ENCODE results near the gene NIM1K. TPM values are rescaled to one million over a fixed set of nuclear protein-coding genes. Genes with fewer than 3 reads are reported as not detected.
"Not testable (repeated sequence)": the region's sequence is repeated elsewhere in the genome, so short reads cannot be mapped to it uniquely, and the experiment has no call there.

NIM1K gene
- total RNA-seq, 1 experiment from 2014 or later, result 0.26 TPM

GRCh38 chr5:43174586-43174985 lies 17.4 kb upstream of the NIM1K start:
- Histone ChIP-seq H3K4me1 (replicated peaks; ENCODE audit: insufficient read depth) (no peaks in the 10 kb centered on the region), H3F3A (ENCODE audit: insufficient read depth, low read depth) (0 out of 2 replicates have a peak, but pooled peaks cover 8% of the 10 kb centered on the region), H3K79me2 (ENCODE audit: low read depth) (no peaks in the 10 kb centered on the region), H2AFZ (no peak overlapping the region), H3K27ac (no peak overlapping the region), H3K27me3 (ENCODE audit: insufficient read depth, low read depth) (no peaks in the 10 kb centered on the region), H3K4me3 (no peak overlapping the region), H3K9me3 (ENCODE audit: insufficient read depth, low read depth) (no peaks in the 10 kb centered on the region), H4K20me1 (ENCODE audit: insufficient read depth) (peaks cover 5% of the 10 kb centered on the region), H3K9me2 (ENCODE audit: insufficient read depth) (no peaks in the 10 kb centered on the region), H3K36me3 (ENCODE audit: low read depth) (peaks cover 22% of the 10 kb centered on the region), H3K4me2 (no peak overlapping the region)
- no TSS peak for BruUV-seq (replicated peaks)
- no peak for DNase-seq
- ChIA-PET CTCF (no interaction called here), POLR2A (ENCODE audit: unreplicated experiment) (no interaction called here)
- TF ChIP-seq CTCF (conservative IDR thresholded peaks at IDR 0.05) (no peak), EZH2 (IDR thresholded peaks at IDR 0.05; ENCODE audit: low read depth) (no peak)
- intact Hi-C loops (cut with micrococcal nuclease; ENCODE audit: unreplicated experiment), result no loop called here

GRCh38 chr5:43179836-43180235 lies 12.2 kb upstream of the NIM1K start:
- Histone ChIP-seq H3K4me2 (no peak overlapping the region), H3K4me3 (no peak overlapping the region), H3K27me3 (ENCODE audit: insufficient read depth, low read depth) (no peaks in the 10 kb centered on the region), H3K79me2 (ENCODE audit: low read depth) (no peaks in the 10 kb centered on the region), H2AFZ (no peak overlapping the region), H3K4me1 (replicated peaks; ENCODE audit: insufficient read depth) (no peaks in the 10 kb centered on the region), H3K9me3 (ENCODE audit: insufficient read depth, low read depth) (no peaks in the 10 kb centered on the region), H3F3A (ENCODE audit: insufficient read depth, low read depth) (0 out of 2 replicates have a peak, but pooled peaks cover 14% of the 10 kb centered on the region), H3K27ac (no peak overlapping the region; the same call in 1 of the 2 replicates), H3K9me2 (ENCODE audit: insufficient read depth) (no peaks in the 10 kb centered on the region), H3K36me3 (ENCODE audit: low read depth) (peaks cover 7% of the 10 kb centered on the region; the same call in 1 of the 2 replicates), H4K20me1 (ENCODE audit: insufficient read depth) (peaks cover 5% of the 10 kb centered on the region)
- TF ChIP-seq EZH2 (IDR thresholded peaks at IDR 0.05; ENCODE audit: low read depth) (no peak), CTCF (conservative IDR thresholded peaks at IDR 0.05) (no peak)
- ChIA-PET POLR2A (ENCODE audit: unreplicated experiment) (interaction anchor here (0.7 kb wide), 2 partner anchors 171 to 460 kb away, joined by 4 read pairs; no protein-coding TSS in a partner anchor), CTCF (no interaction called here)
- no peak for DNase-seq
- TSS peak; percentile 12 for BruUV-seq (replicated peaks)
- intact Hi-C loops (cut with micrococcal nuclease; ENCODE audit: unreplicated experiment), result no loop called here

GRCh38 chr5:43182421-43182820 lies 9.6 kb upstream of the NIM1K start:
- BruUV-seq (replicated peaks), result no TSS peak
- Histone ChIP-seq H3K27ac (no peak overlapping the region), H3K4me3 (no peak overlapping the region), H2AFZ (no peak overlapping the region), H4K20me1 (ENCODE audit: insufficient read depth) (peaks cover 5% of the 10 kb centered on the region; the same call in 1 of the 2 replicates), H3F3A (ENCODE audit: insufficient read depth, low read depth) (0 out of 2 replicates have a peak, but pooled peaks cover 10% of the 10 kb centered on the region), H3K79me2 (ENCODE audit: low read depth) (no peaks in the 10 kb centered on the region), H3K9me3 (ENCODE audit: insufficient read depth, low read depth) (no peaks in the 10 kb centered on the region), H3K27me3 (ENCODE audit: insufficient read depth, low read depth) (no peaks in the 10 kb centered on the region), H3K36me3 (ENCODE audit: low read depth) (no peaks in the 10 kb centered on the region), H3K4me2 (no peak overlapping the region), H3K9me2 (ENCODE audit: insufficient read depth) (no peaks in the 10 kb centered on the region), H3K4me1 (replicated peaks; ENCODE audit: insufficient read depth) (no peaks in the 10 kb centered on the region)
- ChIA-PET POLR2A (ENCODE audit: unreplicated experiment) (no interaction called here), CTCF (interaction anchor here (0.6 to 0.7 kb wide), 2 partner anchors 240 to 273 kb away, joined by 3 to 4 read pairs; no protein-coding TSS in a partner anchor)
- DNase-seq, result no peak
- intact Hi-C loops (cut with micrococcal nuclease; ENCODE audit: unreplicated experiment), result no loop called here
- no peak for TF ChIP-seq CTCF (conservative IDR thresholded peaks at IDR 0.05)
- TF ChIP-seq EZH2 (IDR thresholded peaks at IDR 0.05; ENCODE audit: low read depth), result no peak

- intact Hi-C loops (cut with micrococcal nuclease; ENCODE audit: unreplicated experiment); DNase-seq; H3K27me3 ChIP-seq (ENCODE audit: insufficient read depth, low read depth); H4K20me1 ChIP-seq (ENCODE audit: insufficient read depth); H3K4me2 ChIP-seq; POLR2A ChIA-PET (ENCODE audit: unreplicated experiment); H3K9me3 ChIP-seq (ENCODE audit: insufficient read depth, low read depth); H3K9me2 ChIP-seq (ENCODE audit: insufficient read depth); BruUV-seq (replicated peaks); H2AFZ ChIP-seq; H3K4me3 ChIP-seq; H3K79me2 ChIP-seq (ENCODE audit: low read depth); H3K4me1 ChIP-seq (replicated peaks; ENCODE audit: insufficient read depth); H3F3A ChIP-seq (ENCODE audit: insufficient read depth, low read depth); H3K36me3 ChIP-seq (ENCODE audit: low read depth); H3K27ac ChIP-seq: not testable (repeated sequence)
- CTCF ChIA-PET, result interaction anchor here (0.6 to 0.7 kb wide), 2 partner anchors 239 to 274 kb away, joined by 3 to 4 read pairs; no protein-coding TSS in a partner anchor
These were observed 8.9 kb upstream of the NIM1K start for GRCh38 chr5:43183101-43183500.
